ENCODE measurements around the gene AIF1.

AIF1 gene

DNA sequence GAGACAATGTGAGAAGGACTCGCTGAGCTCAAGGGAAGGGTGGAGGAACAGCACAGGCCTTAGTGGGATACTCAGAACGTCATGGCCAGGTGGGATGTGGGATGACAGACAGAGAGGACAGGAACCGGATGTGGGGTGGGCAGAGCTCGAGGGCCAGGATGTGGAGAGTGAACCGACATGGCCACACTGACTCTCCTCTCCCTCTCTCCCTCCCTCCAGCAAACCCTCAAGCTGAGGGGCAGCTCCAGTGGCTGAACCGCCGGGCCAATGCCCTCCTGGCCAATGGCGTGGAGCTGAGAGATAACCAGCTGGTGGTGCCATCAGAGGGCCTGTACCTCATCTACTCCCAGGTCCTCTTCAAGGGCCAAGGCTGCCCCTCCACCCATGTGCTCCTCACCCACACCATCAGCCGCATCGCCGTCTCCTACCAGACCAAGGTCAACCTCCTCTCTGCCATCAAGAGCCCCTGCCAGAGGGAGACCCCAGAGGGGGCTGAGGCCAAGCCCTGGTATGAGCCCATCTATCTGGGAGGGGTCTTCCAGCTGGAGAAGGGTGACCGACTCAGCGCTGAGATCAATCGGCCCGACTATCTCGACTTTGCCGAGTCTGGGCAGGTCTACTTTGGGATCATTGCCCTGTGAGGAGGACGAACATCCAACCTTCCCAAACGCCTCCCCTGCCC, 38.0 kb upstream of the AIF1 start:
- TF ChIP-seq JUND (IDR thresholded peaks at IDR 0.05; ENCODE audit: low read depth) = no peak
- in situ Hi-C loops (cut with HindIII; ENCODE audit: low pct_unique_long_range_greater_than_20kb, low sequenced_read_pairs) = no loop called here
- DNase-seq (ENCODE audit: low read depth in 1 of 2, low spot score in 1 of 2) = no peak

DNA sequence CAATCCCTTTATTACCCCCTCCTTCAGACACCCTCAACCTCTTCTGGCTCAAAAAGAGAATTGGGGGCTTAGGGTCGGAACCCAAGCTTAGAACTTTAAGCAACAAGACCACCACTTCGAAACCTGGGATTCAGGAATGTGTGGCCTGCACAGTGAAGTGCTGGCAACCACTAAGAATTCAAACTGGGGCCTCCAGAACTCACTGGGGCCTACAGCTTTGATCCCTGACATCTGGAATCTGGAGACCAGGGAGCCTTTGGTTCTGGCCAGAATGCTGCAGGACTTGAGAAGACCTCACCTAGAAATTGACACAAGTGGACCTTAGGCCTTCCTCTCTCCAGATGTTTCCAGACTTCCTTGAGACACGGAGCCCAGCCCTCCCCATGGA, 37.5 kb upstream of the AIF1 start:
- no peak for DNase-seq (ENCODE audit: low read depth in 1 of 2, low spot score in 1 of 2)
- no peak for TF ChIP-seq JUND (IDR thresholded peaks at IDR 0.05; ENCODE audit: low read depth)
- in situ Hi-C loops (cut with HindIII; ENCODE audit: low pct_unique_long_range_greater_than_20kb, low sequenced_read_pairs) = no loop called here

DNA sequence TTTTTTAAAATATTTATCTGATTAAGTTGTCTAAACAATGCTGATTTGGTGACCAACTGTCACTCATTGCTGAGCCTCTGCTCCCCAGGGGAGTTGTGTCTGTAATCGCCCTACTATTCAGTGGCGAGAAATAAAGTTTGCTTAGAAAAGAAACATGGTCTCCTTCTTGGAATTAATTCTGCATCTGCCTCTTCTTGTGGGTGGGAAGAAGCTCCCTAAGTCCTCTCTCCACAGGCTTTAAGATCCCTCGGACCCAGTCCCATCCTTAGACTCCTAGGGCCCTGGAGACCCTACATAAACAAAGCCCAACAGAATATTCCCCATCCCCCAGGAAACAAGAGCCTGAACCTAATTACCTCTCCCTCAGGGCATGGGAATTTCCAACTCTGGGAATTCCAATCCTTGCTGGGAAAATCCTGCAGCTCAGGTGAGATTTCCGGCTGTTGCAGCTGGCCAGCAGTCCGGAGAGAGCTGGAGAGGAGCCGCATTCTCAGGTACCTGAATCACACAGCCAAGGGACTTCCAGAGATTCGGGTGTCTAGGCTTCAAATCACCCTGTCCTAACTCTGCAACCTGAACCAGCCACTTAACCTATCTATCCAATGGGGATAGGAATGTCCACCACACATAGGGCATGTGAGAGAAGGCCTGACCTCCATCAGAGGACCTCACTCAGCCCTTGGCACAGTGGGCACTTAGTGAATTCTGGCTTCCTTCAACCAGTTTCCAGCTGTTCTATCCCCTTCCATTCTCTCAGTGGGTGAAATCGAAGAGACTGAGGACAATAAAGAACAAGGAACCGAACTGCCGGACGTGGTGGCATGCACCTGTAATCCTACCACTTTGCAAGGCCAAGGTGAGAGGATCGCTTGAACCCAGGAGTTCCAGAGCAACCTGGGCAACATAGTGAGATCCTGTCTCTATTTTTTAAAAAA, 36.6 kb upstream of the AIF1 start:
- TF ChIP-seq JUND (IDR thresholded peaks at IDR 0.05; ENCODE audit: low read depth) = no peak
- DNase-seq (ENCODE audit: low read depth in 1 of 2, low spot score in 1 of 2) = peak in 1 of 2 experiments; percentile 45
- in situ Hi-C loops (cut with HindIII; ENCODE audit: low pct_unique_long_range_greater_than_20kb, low sequenced_read_pairs) = no loop called here

DNA sequence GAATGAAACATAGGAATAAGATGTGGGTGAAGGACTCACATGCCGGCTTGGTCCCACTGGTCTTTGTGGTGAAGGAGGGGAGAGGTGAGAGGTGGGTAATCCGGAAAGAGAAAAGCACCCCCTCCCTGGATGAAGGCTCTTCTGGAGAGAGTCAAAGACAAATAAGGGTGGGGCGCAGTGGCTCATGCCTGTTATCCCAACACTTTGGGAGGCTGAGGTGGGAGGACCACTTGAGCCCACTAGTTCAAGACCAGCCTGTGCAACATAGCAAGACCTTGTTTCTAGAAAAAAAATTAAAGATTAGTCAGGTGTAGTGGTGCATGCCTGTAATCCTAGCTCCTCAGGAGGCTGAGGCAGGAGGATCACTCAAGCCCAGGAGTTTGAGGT, 35.9 kb upstream of the AIF1 start:
- in situ Hi-C loops (cut with HindIII; ENCODE audit: low pct_unique_long_range_greater_than_20kb, low sequenced_read_pairs) = no loop called here
- TF ChIP-seq JUND (IDR thresholded peaks at IDR 0.05; ENCODE audit: low read depth) = no peak
- DNase-seq (ENCODE audit: low read depth in 1 of 2, low spot score in 1 of 2) = no peak

DNA sequence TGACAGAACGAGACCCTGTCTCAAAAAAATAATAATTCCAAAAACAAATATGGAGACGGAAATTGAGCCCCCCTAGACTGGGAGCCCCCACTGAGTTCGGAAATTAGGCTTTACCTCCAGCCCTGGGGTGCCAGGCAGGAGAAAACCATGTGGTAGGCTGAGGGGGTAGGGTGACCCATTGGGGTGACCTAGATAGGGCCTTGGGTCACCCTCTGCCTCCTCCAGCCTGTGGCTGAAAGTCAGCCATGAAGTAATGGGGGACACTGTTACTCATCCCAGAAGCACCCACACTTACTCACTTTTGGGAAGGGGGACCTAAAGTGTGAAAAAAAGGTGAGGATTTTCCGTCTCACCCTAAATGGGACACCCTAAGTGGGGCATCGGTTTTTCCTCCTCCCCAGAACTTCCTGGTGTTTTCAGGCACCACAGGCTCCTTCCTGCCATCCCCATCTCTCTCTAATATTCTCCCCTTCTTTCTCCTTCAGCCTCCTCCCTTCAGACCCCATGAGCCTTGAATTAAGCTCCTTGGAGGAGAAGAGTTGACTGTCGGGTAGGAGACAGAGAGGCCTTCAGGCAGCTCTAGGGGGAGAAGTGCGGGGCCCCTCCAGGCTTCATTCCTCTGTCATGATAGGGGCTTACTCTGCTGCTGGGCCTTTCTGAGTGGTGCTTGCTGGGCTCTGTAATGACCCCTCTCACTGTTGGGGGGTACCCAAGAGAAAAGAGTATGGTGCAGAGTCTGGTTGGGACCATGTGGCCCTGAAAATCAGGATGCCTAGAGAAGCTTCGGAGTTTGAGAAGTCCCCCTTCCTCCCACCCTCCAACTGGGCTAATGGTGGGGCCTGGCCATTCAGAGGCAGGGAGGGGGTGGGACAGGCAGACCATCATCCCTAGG, 35.2 kb upstream of the AIF1 start:
- TF ChIP-seq JUND (IDR thresholded peaks at IDR 0.05; ENCODE audit: low read depth) = no peak
- in situ Hi-C loops (cut with HindIII; ENCODE audit: low pct_unique_long_range_greater_than_20kb, low sequenced_read_pairs) = no loop called here
- DNase-seq (ENCODE audit: low read depth in 1 of 2, low spot score in 1 of 2) = no peak

DNA sequence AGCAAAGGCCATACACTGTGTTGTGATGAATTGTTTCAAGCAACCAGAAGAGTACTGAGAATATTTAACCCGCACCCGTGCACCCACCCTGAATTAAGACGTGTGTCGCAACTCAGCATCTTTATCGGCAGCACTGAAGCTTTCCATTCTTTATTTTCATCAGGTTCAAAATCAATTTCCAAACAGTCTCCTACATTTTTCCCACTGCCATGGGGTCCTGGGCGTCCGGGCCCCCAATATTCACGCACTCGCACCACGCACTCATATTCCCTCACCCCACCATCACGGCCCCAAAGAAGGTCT, 34.6 kb upstream of the AIF1 start:
- no peak for DNase-seq (ENCODE audit: low read depth in 1 of 2, low spot score in 1 of 2)
- no peak for TF ChIP-seq JUND (IDR thresholded peaks at IDR 0.05; ENCODE audit: low read depth)
- in situ Hi-C loops (cut with HindIII; ENCODE audit: low pct_unique_long_range_greater_than_20kb, low sequenced_read_pairs) = no loop called here

DNA sequence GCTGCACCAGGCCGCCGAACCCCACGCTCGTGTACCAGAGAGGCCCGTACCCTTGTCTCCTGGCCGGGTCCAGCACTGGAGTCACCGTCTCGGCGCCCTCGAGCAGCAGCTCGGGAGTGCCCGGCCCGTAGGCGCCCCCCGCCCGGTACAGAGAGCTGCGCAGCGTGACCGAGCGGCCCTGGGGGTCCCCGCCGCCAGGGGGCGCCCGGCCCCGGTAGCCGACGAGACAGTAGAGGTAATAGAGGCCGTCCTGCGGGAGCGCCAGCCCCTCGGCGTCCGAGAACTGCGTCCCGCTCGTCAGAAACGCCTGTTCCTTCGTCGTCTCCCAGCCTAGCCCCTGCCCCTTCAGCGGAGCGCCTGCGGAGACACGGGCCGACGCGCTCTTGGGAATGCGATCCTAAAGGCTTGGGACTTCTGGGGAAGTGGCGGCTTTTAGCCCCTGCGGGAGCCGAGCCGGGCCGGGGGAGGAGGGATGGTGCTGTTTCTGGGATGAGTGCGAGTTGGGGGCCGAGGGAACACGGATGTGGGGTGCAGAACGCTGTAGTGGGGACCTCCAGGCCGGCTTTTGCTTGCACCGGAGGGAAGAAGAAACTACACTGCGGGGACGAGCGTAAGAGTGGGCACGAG, 34.1 kb upstream of the AIF1 start:
- DNase-seq (ENCODE audit: low read depth in 1 of 2, low spot score in 1 of 2) = peak; percentile 79 to 85
- in situ Hi-C loops (cut with HindIII; ENCODE audit: low pct_unique_long_range_greater_than_20kb, low sequenced_read_pairs) = no loop called here
- TF ChIP-seq JUND (IDR thresholded peaks at IDR 0.05; ENCODE audit: low read depth) = no peak

DNA sequence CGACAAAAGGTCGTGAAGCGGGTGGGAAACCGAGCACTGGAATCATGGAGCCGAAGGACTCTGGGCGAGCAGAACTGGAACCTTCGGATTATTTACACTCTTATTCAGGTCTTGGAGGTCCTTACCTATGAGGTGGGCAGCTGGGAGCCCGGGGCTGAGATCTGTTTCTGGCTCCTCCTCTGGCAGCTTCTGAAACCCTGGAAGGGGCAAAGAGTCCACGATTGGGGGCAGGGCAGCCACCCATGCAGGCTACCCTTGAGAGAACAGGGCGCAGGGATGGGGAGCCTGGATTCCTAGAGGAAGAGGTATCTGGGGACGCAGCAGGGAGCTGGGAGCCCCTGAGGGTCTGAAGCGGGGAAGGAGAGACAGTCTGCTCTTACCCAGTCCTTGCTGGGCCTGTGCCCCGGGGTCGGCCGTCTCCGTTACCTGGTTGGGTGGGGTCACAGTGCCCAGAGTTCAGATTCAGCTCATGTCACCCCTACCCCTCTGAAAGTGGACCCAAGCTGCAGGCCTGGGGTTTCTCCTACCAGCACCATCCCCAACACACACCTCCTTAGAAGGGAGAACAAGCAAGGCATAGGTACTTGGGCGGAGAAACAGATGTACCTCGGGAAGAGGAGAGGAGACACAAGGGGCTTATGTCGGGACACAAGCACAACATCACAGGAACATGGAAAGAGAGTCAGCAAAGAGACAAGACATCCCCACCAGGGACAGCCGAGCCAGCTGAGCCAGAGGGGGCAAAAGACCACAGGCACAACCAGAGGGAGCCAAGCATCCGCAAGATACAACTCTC, 33.4 kb upstream of the AIF1 start:
- TF ChIP-seq JUND (IDR thresholded peaks at IDR 0.05; ENCODE audit: low read depth) = no peak
- in situ Hi-C loops (cut with HindIII; ENCODE audit: low pct_unique_long_range_greater_than_20kb, low sequenced_read_pairs) = no loop called here
- no peak for DNase-seq (ENCODE audit: low read depth in 1 of 2, low spot score in 1 of 2)

DNA sequence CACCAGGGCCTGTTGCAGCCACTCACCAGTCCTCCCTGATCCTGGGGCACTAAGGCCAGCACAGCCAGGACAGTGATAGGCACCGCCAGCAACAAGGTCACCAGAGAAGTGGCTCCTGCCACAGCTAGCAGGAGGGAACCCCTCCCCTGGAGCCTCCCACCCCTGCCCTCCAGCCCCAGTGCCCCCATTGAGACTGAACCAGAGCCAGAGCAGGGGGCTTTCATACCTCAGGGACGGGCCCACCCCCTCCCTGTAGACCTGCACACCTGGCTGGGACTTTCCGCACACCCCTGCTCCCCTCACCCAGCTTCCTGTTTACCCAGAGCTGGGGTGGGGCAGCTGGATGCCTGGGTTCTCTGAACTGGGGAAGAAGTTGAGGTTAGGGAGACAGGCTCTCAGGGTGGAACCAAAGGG, 32.8 kb upstream of the AIF1 start, which contains the start of gene LTB:
Gene LTB, minus strand, starts transcription at position 195 of the 414 bp plus-strand sequence. Its CDS starts 7 bp downstream, at position 188.
- no peak for DNase-seq (ENCODE audit: low read depth in 1 of 2, low spot score in 1 of 2)
- TF ChIP-seq JUND (IDR thresholded peaks at IDR 0.05; ENCODE audit: low read depth) = no peak
- in situ Hi-C loops (cut with HindIII; ENCODE audit: low pct_unique_long_range_greater_than_20kb, low sequenced_read_pairs) = no loop called here

DNA sequence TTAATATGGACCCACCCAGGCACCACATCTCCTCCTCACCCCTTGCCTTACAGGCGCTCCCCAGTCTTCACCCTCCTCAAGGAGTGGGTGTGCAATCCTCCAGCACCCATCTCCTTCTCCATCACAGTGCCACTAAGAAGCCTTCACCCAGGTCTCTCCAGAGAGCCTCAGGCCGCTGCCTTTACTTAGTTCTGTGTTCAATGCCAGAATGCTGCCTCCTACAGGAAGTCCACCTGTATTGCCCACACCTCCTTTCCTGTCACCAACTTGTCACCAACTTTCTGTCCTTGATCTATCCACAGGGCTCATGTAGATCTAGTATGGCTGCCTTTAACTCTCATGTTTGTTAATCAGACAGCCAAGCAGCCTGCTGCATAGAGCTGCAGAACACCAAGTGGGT, 29.5 kb upstream of the AIF1 start:
- DNase-seq (ENCODE audit: low read depth in 1 of 2, low spot score in 1 of 2) = peak in 1 of 2 experiments; percentile 37
- in situ Hi-C loops (cut with HindIII; ENCODE audit: low pct_unique_long_range_greater_than_20kb, low sequenced_read_pairs) = no loop called here
- TF ChIP-seq JUND (IDR thresholded peaks at IDR 0.05; ENCODE audit: low read depth) = no peak

DNA sequence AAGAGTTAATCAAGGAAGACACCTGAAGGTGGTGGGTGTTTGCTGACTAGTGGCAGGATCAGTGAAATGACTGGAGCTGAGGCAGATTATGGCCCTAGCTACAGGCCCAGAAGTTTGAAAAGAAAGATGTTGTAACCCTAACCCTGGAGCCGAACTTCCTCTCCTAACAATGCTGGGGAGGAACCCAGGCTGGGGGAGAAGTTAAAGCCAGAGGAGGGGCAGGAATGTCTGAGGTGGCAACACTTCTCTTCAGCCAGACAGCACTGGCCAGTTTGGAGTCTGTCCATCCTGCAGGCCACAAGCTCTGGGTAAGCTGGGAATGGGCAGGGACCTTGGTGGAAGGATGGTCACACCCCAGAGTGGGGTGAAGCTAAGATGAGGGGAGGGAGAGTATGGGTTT, 29.0 kb upstream of the AIF1 start, which contains the start of gene LST1:
Gene LST1, plus strand, starts transcription at position 270 of the 400 bp plus-strand sequence. CDS start 1,023 bp downstream, outside the sequence.
- DNase-seq (ENCODE audit: low read depth in 1 of 2, low spot score in 1 of 2) = no peak
- in situ Hi-C loops (cut with HindIII; ENCODE audit: low pct_unique_long_range_greater_than_20kb, low sequenced_read_pairs) = no loop called here
- no peak for TF ChIP-seq JUND (IDR thresholded peaks at IDR 0.05; ENCODE audit: low read depth)

All from T47D (cell line).